ENCODE measurements around the gene CACNG4.
"Not testable (repeated sequence)": the region's sequence is repeated elsewhere in the genome, so short reads cannot be mapped to it uniquely, and the experiment has no call there.

The CACNG4 gene

GRCh38 chr17:66963521-66963908 is 992 bp upstream of the CACNG4 start:
- peak; percentile 65 for DNase-seq (ENCODE audit: low read depth, low spot score)

- peak; percentile 39 for DNase-seq (ENCODE audit: low read depth, low spot score)
Measured at GRCh38 chr17:66964930-66965800, 658 bp downstream of the CACNG4 start.

- DNase-seq (ENCODE audit: low read depth, low spot score), result peak; percentile 74
Measured at GRCh38 chr17:66965801-66966262, 1.3 kb downstream of the CACNG4 start.

- no peak for DNase-seq (ENCODE audit: low read depth, low spot score)
Measured at GRCh38 chr17:66966298-66966697, 1.8 kb downstream of the CACNG4 start.

GRCh38 chr17:66966704-66967418 is 2.4 kb downstream of the CACNG4 start:
- no peak for DNase-seq (ENCODE audit: low read depth, low spot score)

- no peak for DNase-seq (ENCODE audit: low read depth, low spot score)
Measured at GRCh38 chr17:66967837-66968543, 3.5 kb downstream of the CACNG4 start.

GRCh38 chr17:66968916-66969315 is 4.4 kb downstream of the CACNG4 start:
- no peak for DNase-seq (ENCODE audit: low read depth, low spot score)

- no peak for DNase-seq (ENCODE audit: low read depth, low spot score)
Measured at GRCh38 chr17:66970140-66970539, 5.6 kb downstream of the CACNG4 start.

- no peak for DNase-seq (ENCODE audit: low read depth, low spot score)
Measured at GRCh38 chr17:66970797-66971196, 6.3 kb downstream of the CACNG4 start.

GRCh38 chr17:66971264-66971663 is 6.8 kb downstream of the CACNG4 start:
- DNase-seq (ENCODE audit: low read depth, low spot score), result no peak

GRCh38 chr17:66971730-66972441 is 7.4 kb downstream of the CACNG4 start:
- no peak for DNase-seq (ENCODE audit: low read depth, low spot score)

GRCh38 chr17:66972442-66972830 is 7.9 kb downstream of the CACNG4 start:
- not testable (repeated sequence) for DNase-seq (ENCODE audit: low read depth, low spot score)

GRCh38 chr17:66975188-66975587 is 10.7 kb downstream of the CACNG4 start:
- DNase-seq (ENCODE audit: low read depth, low spot score), result no peak

- DNase-seq (ENCODE audit: low read depth, low spot score), result peak; percentile 67
Measured at GRCh38 chr17:66975614-66976378, 11.3 kb downstream of the CACNG4 start.

- DNase-seq (ENCODE audit: low read depth, low spot score), result no peak
Measured at GRCh38 chr17:66976379-66976663, 11.8 kb downstream of the CACNG4 start.

GRCh38 chr17:66976781-66977201 is 12.3 kb downstream of the CACNG4 start:
- peak; percentile 36 for DNase-seq (ENCODE audit: low read depth, low spot score)

- no peak for DNase-seq (ENCODE audit: low read depth, low spot score)
Measured at GRCh38 chr17:66978514-66979061, 14.1 kb downstream of the CACNG4 start.

GRCh38 chr17:66980896-66981295 is 16.4 kb downstream of the CACNG4 start:
- DNase-seq (ENCODE audit: low read depth, low spot score), result no peak

GRCh38 chr17:66981983-66982508 is 17.5 kb downstream of the CACNG4 start:
- no peak for DNase-seq (ENCODE audit: low read depth, low spot score)

GRCh38 chr17:66983414-66984021 is 19.0 kb downstream of the CACNG4 start:
- no peak for DNase-seq (ENCODE audit: low read depth, low spot score)
